IMR-90 (cell line): ENCODE measurements around the gene ARL5C. TPM values are rescaled to one million over a fixed set of nuclear protein-coding genes. Genes with fewer than 3 reads are reported as not detected.

Experiments used
- ATAC-seq: fragments of 200-7000 bp; cut with Tn5 transposase; 2 replicates; pipeline ENCODE4 v1.9.1; 2020; ENCODE audit warnings: low read depth, mild to moderate bottlenecking, moderate library complexity
- BruUV-seq: library from RNA; stranded (reverse); fragments of 400-500 nt; replicated peaks from 2 replicates; lab custom pipeline; 2021; lab: Mats Ljungman, UMichigan
- CTCF ChIA-PET: fragments of 300-600 bp; formaldehyde crosslinking; extraction: SDS; loops from one replicate; lab custom pipeline; 2021; ENCODE audit warnings: antibody characterized with exemption; lab: Yijun Ruan, JAX
- POLR2A ChIA-PET: fragments of 300-600 bp; sonication (Branson Sonifier 250); formaldehyde crosslinking; loops from one replicate; lab custom pipeline; 2022; ENCODE audit warnings: antibody characterized with exemption; ENCODE audit not compliant: unreplicated experiment; lab: Charles Lee
- DNase-seq: peaks from one replicate; pipeline ENCODE4 v3.0.0; 2013
- H2AFZ ChIP-seq: replicated peaks from 2 replicates; pipeline ENCODE3; 2013; ENCODE audit warnings: low read length, mild to moderate bottlenecking; ENCODE audit not compliant: poor library complexity
- H2AK5ac ChIP-seq: 2 replicates; pipeline ENCODE4 v1.6.1; 2013; ENCODE audit warnings: low read depth, low read length, inconsistent platforms
- H2AK9ac ChIP-seq: replicated peaks from 2 replicates; pipeline ENCODE3; 2013; ENCODE audit warnings: mild to moderate bottlenecking, low read depth, low read length, moderate library complexity; ENCODE audit not compliant: poor library complexity
- H2BK120ac ChIP-seq: 2 replicates; pipeline ENCODE4 v1.6.1; 2013; ENCODE audit warnings: low read depth, low read length, inconsistent platforms
- H2BK15ac ChIP-seq: 3 replicates; pipeline ENCODE4 v1.6.1; 2013; ENCODE audit warnings: low read depth, low read length, inconsistent platforms
- H2BK20ac ChIP-seq: 2 replicates; pipeline ENCODE4 v1.6.1; 2013; ENCODE audit warnings: low read depth, mild to moderate bottlenecking, inconsistent platforms, low read length, moderate library complexity
- H2BK5ac ChIP-seq: 2 replicates; pipeline ENCODE4 v1.6.1; 2013; ENCODE audit warnings: mild to moderate bottlenecking, low read depth, low read length, inconsistent platforms; ENCODE audit not compliant: poor library complexity, severe bottlenecking
- H3K14ac ChIP-seq: replicated peaks from 2 replicates; pipeline ENCODE4 v1.6.1; 2013; ENCODE audit warnings: low read depth, low read length, inconsistent platforms
- H3K18ac ChIP-seq: 2 replicates; pipeline ENCODE4 v1.6.1; 2013; ENCODE audit warnings: low read depth, low read length, control low read depth
- H3K23ac ChIP-seq: 2 replicates; pipeline ENCODE4 v1.6.1; 2013; ENCODE audit warnings: low read depth, low read length, inconsistent platforms
- H3K27ac ChIP-seq: 2 replicates; pipeline ENCODE4 v1.5.1; 2013; ENCODE audit warnings: mild to moderate bottlenecking, control low read depth, low read length; ENCODE audit not compliant: insufficient read depth
- H3K27me3 ChIP-seq: 2 replicates; pipeline ENCODE4 v1.6.1; 2013; ENCODE audit warnings: low read length; ENCODE audit not compliant: control insufficient read depth, insufficient read depth
- H3K36me3 ChIP-seq: 2 replicates; pipeline ENCODE4 v1.6.1; 2013; ENCODE audit warnings: low read length, mixed read lengths; ENCODE audit not compliant: control insufficient read depth, insufficient read depth
- H3K4ac ChIP-seq: 2 replicates; pipeline ENCODE4 v1.6.1; 2013; ENCODE audit warnings: low read depth, low read length, inconsistent platforms
- H3K4me1 ChIP-seq: 2 replicates; pipeline ENCODE4 v1.6.1; 2013; ENCODE audit warnings: low read length, mixed read lengths; ENCODE audit not compliant: control insufficient read depth, insufficient read depth
- H3K4me2 ChIP-seq: 2 replicates; pipeline ENCODE4 v1.6.1; 2013; ENCODE audit warnings: low read depth, mild to moderate bottlenecking, control low read depth, low read length, moderate library complexity
- H3K4me3 ChIP-seq: 2 replicates; pipeline ENCODE4 v1.5.1; 2013; ENCODE audit warnings: low read depth, mild to moderate bottlenecking, control low read depth, low read length, moderate library complexity; ENCODE audit not compliant: insufficient read depth
- H3K56ac ChIP-seq: 2 replicates; pipeline ENCODE4 v1.6.1; 2013; ENCODE audit warnings: low read length, inconsistent platforms; ENCODE audit not compliant: insufficient read depth; ENCODE audit errors: extremely low read depth
- H3K79me1 ChIP-seq, 2 experiments: 2 replicates each; pipeline ENCODE4 v1.6.1; 2013; ENCODE audit warnings: low read length in 2 of 2, inconsistent platforms in 1 of 2, low read depth in 1 of 2
- H3K9ac ChIP-seq: 2 replicates; pipeline ENCODE4 v1.6.1; 2013; ENCODE audit warnings: low read depth, low read length, control low read depth
- H3K9me1 ChIP-seq: 2 replicates; pipeline ENCODE4 v1.6.1; 2013; ENCODE audit warnings: low read length, inconsistent platforms; ENCODE audit not compliant: insufficient read depth
- H3K9me3 ChIP-seq: 2 replicates; pipeline ENCODE4 v1.6.1; 2013; ENCODE audit warnings: low read length; ENCODE audit not compliant: control insufficient read depth, insufficient read depth
- H4K20me1 ChIP-seq: 2 replicates; pipeline ENCODE4 v1.6.1; 2013; ENCODE audit warnings: low read length, inconsistent platforms; ENCODE audit not compliant: insufficient read depth
- H4K5ac ChIP-seq: 2 replicates; pipeline ENCODE4 v1.6.1; 2013; ENCODE audit warnings: mild to moderate bottlenecking, low read depth, low read length, control low read depth
- H4K8ac ChIP-seq, 2 experiments: 2 replicates each; pipeline ENCODE4 v1.6.1; 2013; ENCODE audit warnings: low read depth in 2 of 2, low read length in 2 of 2, control low read depth in 1 of 2, inconsistent platforms in 1 of 2
- H4K91ac ChIP-seq: 2 replicates; pipeline ENCODE4 v1.6.1; 2013; ENCODE audit warnings: low read depth, low read length, inconsistent platforms; ENCODE audit not compliant: insufficient read depth
- CEBPB ChIP-seq: IDR thresholded peaks from 2 replicates; pipeline ENCODE4 v1.6.1; 2012; ENCODE audit warnings: low read depth, low read length, improper control_type of control experiment
- CHD1 ChIP-seq: IDR thresholded peaks from 2 replicates; pipeline ENCODE4 v1.6.1; 2012; ENCODE audit warnings: low read depth, low read length, improper control_type of control experiment
- FOS ChIP-seq: fragments of 150-350 bp; IDR thresholded peaks from 2 replicates; pipeline ENCODE4 v1.6.1; 2016; ENCODE audit warnings: low read depth, low read length
- MAFK ChIP-seq: IDR thresholded peaks from 2 replicates; pipeline ENCODE4 v1.6.1; 2012; ENCODE audit warnings: low read depth, low read length, improper control_type of control experiment
- WGBS, 2 experiments: methylation state at CpG; one replicate each; pipeline versions ENCODE4 v1.1.5 to v1.1.7; 2013; ENCODE audit warnings: missing lambda C conversion rate in 2 of 2; ENCODE audit not compliant: insufficient read length in 1 of 2; ENCODE audit errors: extremely low coverage in 2 of 2; 5-methylcytosine and 5-hydroxymethylcytosine counted together
- dilution Hi-C: fragments of 300-500 bp; cut with HindIII; formaldehyde crosslinking; loops from one replicate; pipeline ENCODE4 v1.14.3; 2018; ENCODE audit warnings: low sequenced_read_pairs; ENCODE audit not compliant: unreplicated experiment
- in situ Hi-C: fragments of 300-500 bp; cut with MboI; formaldehyde crosslinking; loops from 3 replicates; pipeline ENCODE4 v1.14.3; 2019; ENCODE audit warnings: low sequenced_read_pairs, inconsistent platforms, mixed read lengths
- intact Hi-C: fragments of 100-400 bp; cut with micrococcal nuclease; formaldehyde crosslinking; loops from 2 replicates; pipeline ENCODE4 v1.10.0; 2022
- polyA plus RNA-seq, 3 experiments: library from polyadenylated mRNA; depleted of rRNA; stranded (reverse); fragments of >200 nt; gene quantifications; 2 replicates each; pipeline ENCODE4 v1.2.3, GENCODE V29; 2012; ENCODE audit warnings: low replicate concordance in 1 of 3
- total RNA-seq: library from RNA; depleted of rRNA; stranded (reverse); fragments of >200 nt; gene quantifications from 2 replicates; pipeline ENCODE4 v1.2.3, GENCODE V29; 2012
- TF ChIP-seq, protein P1 (sequence below): fragments of 150-350 bp; IDR thresholded peaks from 2 replicates; pipeline ENCODE4 v1.6.1; 2017; ENCODE audit warnings: mild to moderate bottlenecking, antibody characterized with exemption, low read length, low read depth

ARL5C gene
- total and polyA plus RNA-seq, 2 of the 4 experiments (the other 2 are of a cell fraction): not detected

DNA sequence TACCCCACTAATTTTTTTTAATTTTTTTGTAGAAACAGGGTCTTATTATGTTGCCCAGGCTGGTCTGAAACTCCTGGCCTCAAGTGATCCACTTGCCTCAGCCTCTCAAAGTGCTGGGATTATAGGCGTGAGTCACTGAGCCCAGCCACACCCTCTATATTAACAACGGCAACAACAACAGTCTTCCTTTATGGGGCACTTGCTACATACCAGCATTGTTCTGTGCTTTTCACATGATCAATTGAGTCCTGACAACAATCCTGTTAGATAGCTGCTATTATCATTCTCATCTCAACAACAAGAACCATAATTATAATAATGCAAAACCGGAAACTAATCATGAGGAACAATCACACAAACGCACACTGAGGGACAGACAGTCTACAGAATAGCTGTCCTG is 12.6 kb upstream of the ARL5C start:
- Histone ChIP-seq H3K9ac (no peak overlapping the region), H3K27ac (no peak overlapping the region), H2BK15ac (no peak overlapping the region), H3K23ac (no peak overlapping the region), H3K4me1 (no peaks in the 10 kb centered on the region), H2AFZ (no peak overlapping the region), H4K91ac (no peak overlapping the region), H4K8ac (no peak overlapping the region), H3K36me3 (peaks cover 31% of the 10 kb centered on the region), H2BK20ac (no peak overlapping the region), H4K20me1 (peaks cover 10% of the 10 kb centered on the region), H4K5ac (no peak overlapping the region), H3K18ac (no peak overlapping the region), H3K4me2 (no peak overlapping the region), H2AK5ac (no peak overlapping the region), H3K56ac (no peak overlapping the region), H2BK5ac (no peak overlapping the region), H3K9me3 (no peaks in the 10 kb centered on the region), H3K14ac (no peak overlapping the region), H2BK120ac (no peak overlapping the region), H3K27me3 (no peaks in the 10 kb centered on the region), H3K4ac (no peak overlapping the region), H3K79me1 (0 out of 4 replicates have a peak, but pooled peaks cover 0 to 2% of the 10 kb centered on the region in 2 experiments), H2AK9ac (no peak overlapping the region), H3K9me1 (peaks cover 7% of the 10 kb centered on the region; the same call in 1 of the 2 replicates), H3K4me3 (no peak overlapping the region)
- CTCF ChIA-PET: interaction anchor here (1.3 kb wide), 1 partner anchor 14 kb away, joined by 3 read pairs; no protein-coding TSS in a partner anchor
- dilution Hi-C loops: no loop called here
- ATAC-seq: no peak
- no peak for DNase-seq
- BruUV-seq: no TSS peak
- intact Hi-C loops: no loop called here
- POLR2A ChIA-PET: no interaction called here
- in situ Hi-C loops: no loop called here
- WGBS, 2 experiments: 40% methylated on average over 1 of the region's 4 CpGs; no CpG with 5 or more reads in 1 of the 2 experiments
- TF ChIP-seq CHD1: no peak
- TF ChIP-seq, protein P1, sequence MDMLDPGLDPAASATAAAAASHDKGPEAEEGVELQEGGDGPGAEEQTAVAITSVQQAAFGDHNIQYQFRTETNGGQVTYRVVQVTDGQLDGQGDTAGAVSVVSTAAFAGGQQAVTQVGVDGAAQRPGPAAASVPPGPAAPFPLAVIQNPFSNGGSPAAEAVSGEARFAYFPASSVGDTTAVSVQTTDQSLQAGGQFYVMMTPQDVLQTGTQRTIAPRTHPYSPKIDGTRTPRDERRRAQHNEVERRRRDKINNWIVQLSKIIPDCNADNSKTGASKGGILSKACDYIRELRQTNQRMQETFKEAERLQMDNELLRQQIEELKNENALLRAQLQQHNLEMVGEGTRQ: no peak
- TF ChIP-seq MAFK: no peak
- no peak for TF ChIP-seq CEBPB
- no peak for TF ChIP-seq FOS
